AML-193 (cell line): ENCODE measurements around the gene TMCC2.

Source experiments
- DNase-seq, 2 experiments: peaks; one replicate each; lab custom pipeline; 2025; lab: John Stamatoyannopoulos, UW

Gene TMCC2

GRCh38 chr1:205304046-205304694, 76.4 kb downstream of the TMCC2 start:
- DNase-seq: no peak

- DNase-seq: no peak
These were observed 76.9 kb downstream of the TMCC2 start for GRCh38 chr1:205304695-205305070.

GRCh38 chr1:205306929-205307566, 79.3 kb downstream of the TMCC2 start:
- no peak for DNase-seq

DNA sequence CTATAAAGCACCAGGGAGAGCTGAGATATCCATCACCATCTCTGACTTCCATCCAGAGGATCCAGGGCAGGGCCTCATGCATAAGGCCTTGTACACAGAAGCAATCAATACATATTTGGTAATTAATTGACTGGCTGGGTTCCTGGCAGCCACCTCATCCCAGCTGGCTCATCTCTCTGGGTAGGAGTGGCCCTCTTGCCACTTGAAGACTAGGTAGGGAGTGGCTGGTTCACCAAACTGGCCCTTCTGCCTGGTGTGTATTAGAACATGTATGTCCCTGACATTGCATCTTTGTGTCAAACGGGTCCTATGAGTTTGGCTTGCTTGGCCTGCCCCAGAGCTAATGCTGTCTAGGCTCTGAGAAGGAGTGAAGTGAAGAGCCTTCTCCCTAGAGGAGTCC, 82.0 kb downstream of the TMCC2 start:
- no peak for DNase-seq

DNA sequence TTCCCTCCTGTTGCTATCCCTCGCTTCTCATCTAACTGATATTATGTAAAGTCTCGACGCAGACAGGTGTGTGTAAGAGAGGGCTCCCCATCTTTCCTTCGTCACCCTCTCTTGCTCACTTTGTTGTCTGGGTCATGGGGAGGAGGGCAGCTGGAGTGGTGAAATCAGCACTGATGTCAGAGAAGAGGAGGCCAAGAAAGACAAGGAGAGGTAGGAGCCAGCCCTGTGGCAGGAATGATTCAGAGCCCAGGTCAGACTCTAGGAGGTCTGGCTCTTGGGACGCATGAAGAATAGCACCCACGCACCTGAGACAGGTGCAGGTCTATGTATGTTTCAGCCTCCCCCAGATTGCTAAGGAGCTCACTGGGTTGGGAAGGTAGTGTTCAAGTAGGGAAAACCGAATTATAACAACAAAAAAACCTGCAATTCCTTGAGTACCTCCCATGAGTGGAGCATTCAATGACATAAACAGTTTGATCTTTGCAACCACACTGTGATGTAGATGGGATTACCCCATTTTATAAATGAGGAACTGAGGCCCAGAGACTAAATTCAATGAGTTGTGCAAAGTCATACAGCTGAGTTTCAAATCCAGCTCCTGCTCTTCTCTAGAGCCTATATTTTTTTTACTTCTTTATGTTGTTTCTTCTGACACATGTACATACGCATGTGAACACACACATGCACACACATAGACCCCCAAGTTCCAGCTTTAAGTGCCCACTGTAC, 83.4 kb downstream of the TMCC2 start:
- peak; percentile 42 to 62 for DNase-seq

GRCh38 chr1:205312866-205313562, 85.3 kb downstream of the TMCC2 start:
- no peak for DNase-seq

- no peak for DNase-seq
These were observed 86.0 kb downstream of the TMCC2 start for GRCh38 chr1:205313563-205314308.

- no peak for DNase-seq
These were observed 87.4 kb downstream of the TMCC2 start for GRCh38 chr1:205315008-205315618.

- DNase-seq: no peak
These were observed 88.4 kb downstream of the TMCC2 start for GRCh38 chr1:205316161-205316566.

- DNase-seq: no peak
These were observed 89.7 kb downstream of the TMCC2 start for GRCh38 chr1:205317311-205317917.

GRCh38 chr1:205318231-205318991, 90.7 kb downstream of the TMCC2 start:
- no peak for DNase-seq

DNA sequence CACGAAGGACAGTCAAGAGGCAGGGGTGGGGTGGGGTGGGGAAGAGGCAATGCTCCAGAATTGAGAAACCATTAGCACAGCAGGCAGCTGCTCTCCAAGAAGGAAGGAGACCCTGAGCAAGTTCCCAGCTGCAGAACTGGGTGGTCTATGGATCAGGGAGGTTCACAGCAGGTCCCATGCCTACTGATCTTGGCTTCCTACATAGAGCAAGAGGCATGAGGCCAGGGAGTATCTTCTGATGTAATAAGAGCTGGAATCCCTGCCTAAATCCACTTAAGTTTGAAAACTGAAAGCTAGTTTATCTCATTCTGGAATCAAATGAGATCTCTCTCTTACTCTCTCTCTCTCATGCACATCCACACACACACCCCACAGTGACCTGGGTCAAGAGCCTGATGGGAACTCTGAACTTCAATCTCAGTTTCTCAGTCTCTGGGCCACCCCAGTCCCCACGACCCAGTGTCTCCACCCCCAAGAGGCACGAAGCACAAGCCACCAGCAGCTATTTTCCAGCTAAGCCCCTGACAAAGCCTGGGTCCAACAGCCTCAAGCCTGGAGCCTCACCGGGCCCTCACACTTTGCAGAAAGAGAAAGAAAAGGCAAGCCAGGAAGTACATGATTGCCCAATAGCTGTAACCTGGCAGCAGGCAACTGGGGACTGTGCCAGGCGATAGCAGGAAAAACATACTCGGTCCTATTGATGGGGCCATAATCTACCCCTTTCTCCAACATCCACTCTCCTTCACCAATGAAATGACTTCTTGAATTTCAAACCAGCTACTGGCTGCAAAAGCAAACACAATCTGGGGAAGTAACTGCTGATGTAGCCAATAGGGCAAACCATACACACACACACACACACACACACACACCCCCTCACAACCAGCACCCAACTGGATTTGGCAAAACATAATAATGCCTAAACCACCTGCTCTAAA, 91.6 kb downstream of the TMCC2 start:
- DNase-seq: peak; percentile 50 to 55

GRCh38 chr1:205321162-205321958, 93.6 kb downstream of the TMCC2 start, which contains the start of gene NUAK2:
TSS of gene NUAK2 (minus strand) at chr1:205321745. CDS start at chr1:205321628, 117 bp downstream.
- DNase-seq: peak; percentile 3 to 22

DNA sequence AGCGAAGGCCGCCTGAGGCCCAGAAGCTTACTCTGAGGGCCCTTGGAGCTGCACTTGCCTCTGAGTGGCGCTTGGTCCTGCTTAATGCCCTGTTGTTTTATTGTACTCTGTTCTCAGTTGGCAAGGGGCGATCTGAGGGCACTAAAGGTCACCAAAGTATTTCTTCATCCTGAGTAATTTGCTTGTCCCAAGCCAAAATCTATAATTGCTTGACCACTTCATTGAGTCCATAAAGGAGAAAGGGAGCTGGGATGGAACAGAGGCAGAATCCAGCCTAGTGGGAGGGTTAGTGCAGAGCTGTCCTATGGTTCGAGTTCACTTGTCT, 94.2 kb downstream of the TMCC2 start:
- no peak for DNase-seq
